SK-N-SH treated with all-trans-retinoic acid at 6 μM for 48 hours (cell line): ENCODE measurements around the gene RAMAC.

Experiments
- ATAC-seq: fragments of 200-7000 bp; cut with Tn5 transposase; 3 replicates; pipeline ENCODE4 v1.9.1; 2020; ENCODE audit warnings: mild to moderate bottlenecking, moderate library complexity
- ARNTL ChIP-seq: fragments of 450-650 bp; formaldehyde crosslinking; IDR thresholded peaks from 2 replicates; pipeline ENCODE4 v1.5.0; 2020; ENCODE audit warnings: low read depth, mild to moderate bottlenecking, moderate library complexity, borderline replicate concordance
- BACH2 ChIP-seq: fragments of 250-450 bp; sonication (Bioruptor Pico); IDR thresholded peaks from 2 replicates; pipeline ENCODE4 v1.9.0; 2021; ENCODE audit warnings: mild to moderate bottlenecking, borderline replicate concordance
- CSDC2 ChIP-seq: fragments of 250-450 bp; sonication (Bioruptor Pico); IDR thresholded peaks from 2 replicates; pipeline ENCODE4 v1.5.0; 2020; ENCODE audit warnings: mild to moderate bottlenecking, moderate library complexity
- ESRRG ChIP-seq: fragments of 250-450 bp; sonication (Bioruptor Pico); IDR thresholded peaks from 2 replicates; pipeline ENCODE4 v1.6.1; 2021; ENCODE audit warnings: mild to moderate bottlenecking
- ISL1 ChIP-seq: fragments of 250-450 bp; sonication (Bioruptor Pico); IDR thresholded peaks from 2 replicates; pipeline ENCODE4 v2.1.2; 2022; ENCODE audit warnings: mild to moderate bottlenecking, moderate library complexity
- OSR1 ChIP-seq: fragments of 250-450 bp; sonication (Bioruptor Pico); IDR thresholded peaks from 2 replicates; pipeline ENCODE4 v1.8.0; 2022; ENCODE audit warnings: moderate library complexity, mild to moderate bottlenecking, inconsistent platforms
- PPARA ChIP-seq: fragments of 250-450 bp; sonication (Bioruptor Pico); IDR thresholded peaks from 2 replicates; pipeline ENCODE4 v1.5.0; 2020; ENCODE audit warnings: mild to moderate bottlenecking, borderline replicate concordance
- SNAI2 ChIP-seq: fragments of 250-450 bp; sonication (Bioruptor Pico); IDR thresholded peaks from 2 replicates; pipeline ENCODE4 v1.5.0; 2020; ENCODE audit warnings: mild to moderate bottlenecking, moderate library complexity
- TCF4 ChIP-seq: fragments of 250-450 bp; sonication (Bioruptor Pico); IDR thresholded peaks from 2 replicates; pipeline ENCODE4 v1.8.0; 2021; ENCODE audit warnings: mild to moderate bottlenecking, moderate library complexity, borderline replicate concordance
- ZC3H10 ChIP-seq: fragments of 250-450 bp; sonication (Bioruptor Pico); IDR thresholded peaks from 2 replicates; pipeline ENCODE4 v1.5.1; 2021; ENCODE audit warnings: mild to moderate bottlenecking, moderate library complexity
- ZFP30 ChIP-seq: fragments of 450-650 bp; formaldehyde crosslinking; IDR thresholded peaks from 2 replicates; pipeline ENCODE4 v1.5.0; 2022; ENCODE audit warnings: mild to moderate bottlenecking, moderate library complexity
- ZNF565 ChIP-seq: fragments of 450-650 bp; formaldehyde crosslinking; conservative IDR thresholded peaks from 2 replicates; pipeline ENCODE4 v1.5.0; 2020; ENCODE audit warnings: low read depth, mild to moderate bottlenecking, moderate library complexity
- ZNF70 ChIP-seq: fragments of 450-650 bp; formaldehyde crosslinking; IDR thresholded peaks from 2 replicates; pipeline ENCODE4 v1.5.0; 2020; ENCODE audit warnings: mild to moderate bottlenecking, moderate library complexity
- ZNF8 ChIP-seq: fragments of 450-650 bp; formaldehyde crosslinking; IDR thresholded peaks from 2 replicates; pipeline ENCODE4 v1.5.0; 2020; ENCODE audit warnings: mild to moderate bottlenecking, moderate library complexity
- TF ChIP-seq, protein P1 (sequence below): fragments of 250-450 bp; sonication (Bioruptor Pico); IDR thresholded peaks from 2 replicates; pipeline ENCODE4 v1.5.0; 2020; ENCODE audit warnings: mild to moderate bottlenecking, moderate library complexity
- TF ChIP-seq, protein P2 (sequence below): fragments of 250-450 bp; sonication (Bioruptor Pico); IDR thresholded peaks from 2 replicates; pipeline ENCODE4 v1.8.0; 2020; ENCODE audit warnings: mild to moderate bottlenecking, moderate library complexity, borderline replicate concordance
- TF ChIP-seq, protein P3 (sequence below): fragments of 250-450 bp; sonication (Bioruptor Pico); IDR thresholded peaks from 2 replicates; pipeline ENCODE4 v1.5.1; 2020; ENCODE audit warnings: low read depth, mild to moderate bottlenecking, moderate library complexity

The RAMAC gene

GRCh38 chr15:82995938-82996337 lies 9.9 kb downstream of the RAMAC start:
- TF ChIP-seq ZNF8 (CRISPR knock-in tag) (no peak), ISL1 (no peak)
- TF ChIP-seq, protein P1, sequence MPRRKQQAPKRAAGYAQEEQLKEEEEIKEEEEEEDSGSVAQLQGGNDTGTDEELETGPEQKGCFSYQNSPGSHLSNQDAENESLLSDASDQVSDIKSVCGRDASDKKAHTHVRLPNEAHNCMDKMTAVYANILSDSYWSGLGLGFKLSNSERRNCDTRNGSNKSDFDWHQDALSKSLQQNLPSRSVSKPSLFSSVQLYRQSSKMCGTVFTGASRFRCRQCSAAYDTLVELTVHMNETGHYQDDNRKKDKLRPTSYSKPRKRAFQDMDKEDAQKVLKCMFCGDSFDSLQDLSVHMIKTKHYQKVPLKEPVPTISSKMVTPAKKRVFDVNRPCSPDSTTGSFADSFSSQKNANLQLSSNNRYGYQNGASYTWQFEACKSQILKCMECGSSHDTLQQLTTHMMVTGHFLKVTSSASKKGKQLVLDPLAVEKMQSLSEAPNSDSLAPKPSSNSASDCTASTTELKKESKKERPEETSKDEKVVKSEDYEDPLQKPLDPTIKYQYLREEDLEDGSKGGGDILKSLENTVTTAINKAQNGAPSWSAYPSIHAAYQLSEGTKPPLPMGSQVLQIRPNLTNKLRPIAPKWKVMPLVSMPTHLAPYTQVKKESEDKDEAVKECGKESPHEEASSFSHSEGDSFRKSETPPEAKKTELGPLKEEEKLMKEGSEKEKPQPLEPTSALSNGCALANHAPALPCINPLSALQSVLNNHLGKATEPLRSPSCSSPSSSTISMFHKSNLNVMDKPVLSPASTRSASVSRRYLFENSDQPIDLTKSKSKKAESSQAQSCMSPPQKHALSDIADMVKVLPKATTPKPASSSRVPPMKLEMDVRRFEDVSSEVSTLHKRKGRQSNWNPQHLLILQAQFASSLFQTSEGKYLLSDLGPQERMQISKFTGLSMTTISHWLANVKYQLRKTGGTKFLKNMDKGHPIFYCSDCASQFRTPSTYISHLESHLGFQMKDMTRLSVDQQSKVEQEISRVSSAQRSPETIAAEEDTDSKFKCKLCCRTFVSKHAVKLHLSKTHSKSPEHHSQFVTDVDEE (CRISPR knock-in tag): no peak
- ATAC-seq: no peak

DNA sequence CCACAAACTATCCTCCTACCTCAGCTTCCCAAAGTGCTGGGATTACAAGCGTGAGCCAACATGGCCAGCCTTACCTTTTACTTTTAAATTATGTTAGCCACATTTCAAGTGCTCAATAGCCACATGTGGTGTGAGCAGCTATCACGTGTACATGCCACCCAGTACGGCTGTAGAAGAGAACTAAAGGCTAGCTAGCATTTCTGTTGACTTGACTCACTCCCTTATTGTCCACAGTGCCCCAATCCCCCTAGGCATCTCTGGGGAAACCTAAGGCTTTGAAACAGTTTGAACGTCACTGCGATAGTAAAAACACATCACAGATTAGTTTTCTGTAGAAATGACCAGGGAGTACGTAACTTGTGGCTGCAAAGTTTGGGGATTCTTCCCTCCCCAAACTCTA lies 13.4 kb downstream of the RAMAC start:
- no peak for TF ChIP-seq TCF4
- TF ChIP-seq ZNF565: no peak
- no peak for TF ChIP-seq SNAI2
- TF ChIP-seq ZNF8 (CRISPR knock-in tag): no peak
- no peak for TF ChIP-seq ESRRG (CRISPR knock-in tag)
- TF ChIP-seq ARNTL (CRISPR knock-in tag): no peak
- TF ChIP-seq, protein P2, sequence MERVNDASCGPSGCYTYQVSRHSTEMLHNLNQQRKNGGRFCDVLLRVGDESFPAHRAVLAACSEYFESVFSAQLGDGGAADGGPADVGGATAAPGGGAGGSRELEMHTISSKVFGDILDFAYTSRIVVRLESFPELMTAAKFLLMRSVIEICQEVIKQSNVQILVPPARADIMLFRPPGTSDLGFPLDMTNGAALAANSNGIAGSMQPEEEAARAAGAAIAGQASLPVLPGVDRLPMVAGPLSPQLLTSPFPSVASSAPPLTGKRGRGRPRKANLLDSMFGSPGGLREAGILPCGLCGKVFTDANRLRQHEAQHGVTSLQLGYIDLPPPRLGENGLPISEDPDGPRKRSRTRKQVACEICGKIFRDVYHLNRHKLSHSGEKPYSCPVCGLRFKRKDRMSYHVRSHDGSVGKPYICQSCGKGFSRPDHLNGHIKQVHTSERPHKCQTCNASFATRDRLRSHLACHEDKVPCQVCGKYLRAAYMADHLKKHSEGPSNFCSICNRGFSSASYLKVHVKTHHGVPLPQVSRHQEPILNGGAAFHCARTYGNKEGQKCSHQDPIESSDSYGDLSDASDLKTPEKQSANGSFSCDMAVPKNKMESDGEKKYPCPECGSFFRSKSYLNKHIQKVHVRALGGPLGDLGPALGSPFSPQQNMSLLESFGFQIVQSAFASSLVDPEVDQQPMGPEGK (CRISPR knock-in tag): no peak
- no peak for TF ChIP-seq PPARA (CRISPR knock-in tag)
- TF ChIP-seq ISL1: no peak
- TF ChIP-seq OSR1 (CRISPR knock-in tag): no peak
- no peak for TF ChIP-seq ZFP30 (CRISPR knock-in tag)
- TF ChIP-seq, protein P3, sequence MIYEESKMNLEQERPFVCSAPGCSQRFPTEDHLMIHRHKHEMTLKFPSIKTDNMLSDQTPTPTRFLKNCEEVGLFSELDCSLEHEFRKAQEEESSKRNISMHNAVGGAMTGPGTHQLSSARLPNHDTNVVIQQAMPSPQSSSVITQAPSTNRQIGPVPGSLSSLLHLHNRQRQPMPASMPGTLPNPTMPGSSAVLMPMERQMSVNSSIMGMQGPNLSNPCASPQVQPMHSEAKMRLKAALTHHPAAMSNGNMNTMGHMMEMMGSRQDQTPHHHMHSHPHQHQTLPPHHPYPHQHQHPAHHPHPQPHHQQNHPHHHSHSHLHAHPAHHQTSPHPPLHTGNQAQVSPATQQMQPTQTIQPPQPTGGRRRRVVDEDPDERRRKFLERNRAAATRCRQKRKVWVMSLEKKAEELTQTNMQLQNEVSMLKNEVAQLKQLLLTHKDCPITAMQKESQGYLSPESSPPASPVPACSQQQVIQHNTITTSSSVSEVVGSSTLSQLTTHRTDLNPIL: no peak

DNA sequence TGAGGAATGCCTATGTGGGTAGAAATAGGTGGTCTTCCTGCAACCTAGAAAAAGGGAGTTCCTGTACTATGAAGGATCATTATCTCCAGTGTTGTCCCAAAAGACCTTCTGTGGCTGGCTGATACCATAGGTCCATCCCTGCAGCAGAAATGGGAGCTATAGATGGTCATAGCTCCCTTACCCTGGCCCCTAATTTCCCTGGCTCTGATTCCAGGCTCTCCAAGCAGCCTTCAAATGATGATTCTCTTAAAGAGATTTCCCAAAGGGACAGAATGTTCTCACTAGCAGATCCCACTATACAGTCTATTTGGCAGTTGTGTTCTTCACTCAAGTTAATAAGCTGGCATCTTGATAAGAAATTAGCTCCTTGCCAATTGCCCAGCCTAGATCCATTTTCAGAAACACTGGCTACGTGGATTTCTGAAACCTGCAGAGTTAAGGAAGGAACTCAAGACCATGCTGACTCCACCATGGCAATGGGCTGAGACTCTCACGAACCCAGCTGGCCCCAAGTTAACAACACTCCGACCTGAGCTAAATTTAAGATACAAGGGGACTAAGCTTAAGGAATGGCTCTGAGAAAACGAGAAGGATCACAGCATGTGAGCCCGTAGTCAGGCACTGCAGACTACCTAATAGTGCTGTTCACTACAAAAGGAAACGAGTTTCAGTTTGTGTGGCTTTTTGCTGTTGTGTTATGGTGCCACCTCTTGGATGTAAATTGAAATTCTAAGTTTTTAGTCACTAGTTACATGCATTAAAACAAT lies 14.1 kb downstream of the RAMAC start:
- TF ChIP-seq OSR1 (CRISPR knock-in tag) (no peak), ZFP30 (CRISPR knock-in tag) (no peak), ISL1 (no peak), ZNF565 (no peak), ARNTL (CRISPR knock-in tag) (no peak), PPARA (CRISPR knock-in tag) (no peak), ZC3H10 (CRISPR knock-in tag) (no peak), CSDC2 (CRISPR knock-in tag) (no peak), BACH2 (no peak), ZNF8 (CRISPR knock-in tag) (no peak), SNAI2 (no peak), TCF4 (no peak), ZNF70 (CRISPR knock-in tag) (no peak)
- TF ChIP-seq, protein P3: no peak
- ATAC-seq: peak; percentile 93

More for the DNA sequence above, 13.4 kb downstream of the RAMAC start:
- ATAC-seq: no peak

DNA sequence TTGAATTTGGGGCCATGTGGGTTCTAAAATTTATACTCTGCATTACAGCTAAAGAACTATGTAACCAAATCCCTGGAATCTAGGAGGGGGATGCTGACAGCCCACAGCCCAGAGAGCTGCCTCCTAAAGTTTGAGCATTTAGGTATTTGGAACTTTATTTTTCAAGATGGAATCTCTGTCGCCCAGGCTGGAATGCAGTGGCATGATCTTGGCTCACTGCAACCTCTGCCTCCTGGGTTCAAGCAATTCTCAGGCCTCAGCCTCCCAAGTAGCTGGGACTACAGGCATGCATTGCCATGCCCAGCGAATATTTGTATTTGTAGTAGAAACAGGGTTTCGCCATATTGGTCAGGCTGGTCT lies 14.6 kb downstream of the RAMAC start:
- ATAC-seq: peak; percentile 50

DNA sequence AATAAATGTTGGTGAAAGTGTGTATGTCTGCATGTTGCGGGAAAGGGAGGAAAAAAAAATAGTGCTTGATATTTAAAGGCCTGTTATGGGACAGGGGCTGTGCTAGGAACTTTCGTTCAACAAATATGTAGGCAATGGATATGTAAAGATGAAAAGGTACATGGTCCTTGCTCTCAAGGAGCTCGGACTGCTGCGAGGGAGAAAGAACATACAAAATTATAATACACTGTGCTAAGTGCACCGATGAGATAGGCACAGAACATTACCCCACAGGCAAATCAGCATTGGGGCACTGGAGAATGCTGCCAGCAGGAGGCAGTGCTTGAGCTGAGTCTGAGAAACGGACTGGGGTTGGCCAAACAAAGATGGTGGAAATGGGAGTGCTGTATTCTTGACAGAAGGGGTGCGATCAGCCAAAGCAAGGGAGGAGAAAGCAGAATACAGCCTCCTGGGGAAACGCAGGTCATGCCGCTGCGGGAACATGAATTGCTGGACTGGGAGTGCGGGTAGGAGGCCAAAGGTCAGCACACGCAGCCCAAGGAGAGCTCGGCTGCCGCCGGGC lies 24.8 kb downstream of the RAMAC start:
- TF ChIP-seq ZNF70 (CRISPR knock-in tag) (0 out of 2 replicates have a peak, but pooled peaks have one; percentile 20), ZNF8 (CRISPR knock-in tag) (no peak)
- TF ChIP-seq, all 23 proteins: peak for 1
- peak; percentile 90 for ATAC-seq
